Stimulated activated CD8-positive, alpha-beta memory T cell treated with anti-CD3 and anti-CD28 coated beads, Interleukin-4, amount 100 ng/mL, for 1 hour (primary cell): ENCODE data around the gene ORC3.
"Not testable (repeated sequence)": the region's sequence is repeated elsewhere in the genome, so short reads cannot be mapped to it uniquely, and the experiment has no call there.

Source experiments
- DNase-seq, 2 donors: peaks; one replicate each; pipeline ENCODE4 v3.0.0-alpha.2; 2020; ENCODE audit warnings: low read depth in 2 of 2, low spot score in 1 of 2

ORC3 gene

DNA sequence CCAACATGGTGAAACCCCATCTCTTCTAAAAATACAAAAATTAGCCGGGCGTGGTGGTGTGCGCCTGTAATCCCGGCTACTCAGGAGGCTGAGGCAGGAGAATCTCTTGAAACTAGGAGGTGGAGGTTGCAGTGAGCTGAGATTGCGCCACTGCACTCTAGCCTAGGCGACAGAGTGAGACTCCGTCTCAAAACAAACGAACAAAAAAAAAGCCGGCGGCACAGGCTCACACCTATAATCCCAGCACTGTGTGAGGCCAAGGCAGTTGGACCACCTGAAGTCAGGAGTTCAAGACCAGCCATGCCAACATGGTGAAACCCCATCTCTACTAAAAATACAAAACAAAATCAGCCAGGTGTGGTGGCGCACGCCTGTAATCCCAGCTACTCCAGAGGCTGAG lies 106.9 kb downstream of the ORC3 start:
- DNase-seq = not testable (repeated sequence)

DNA sequence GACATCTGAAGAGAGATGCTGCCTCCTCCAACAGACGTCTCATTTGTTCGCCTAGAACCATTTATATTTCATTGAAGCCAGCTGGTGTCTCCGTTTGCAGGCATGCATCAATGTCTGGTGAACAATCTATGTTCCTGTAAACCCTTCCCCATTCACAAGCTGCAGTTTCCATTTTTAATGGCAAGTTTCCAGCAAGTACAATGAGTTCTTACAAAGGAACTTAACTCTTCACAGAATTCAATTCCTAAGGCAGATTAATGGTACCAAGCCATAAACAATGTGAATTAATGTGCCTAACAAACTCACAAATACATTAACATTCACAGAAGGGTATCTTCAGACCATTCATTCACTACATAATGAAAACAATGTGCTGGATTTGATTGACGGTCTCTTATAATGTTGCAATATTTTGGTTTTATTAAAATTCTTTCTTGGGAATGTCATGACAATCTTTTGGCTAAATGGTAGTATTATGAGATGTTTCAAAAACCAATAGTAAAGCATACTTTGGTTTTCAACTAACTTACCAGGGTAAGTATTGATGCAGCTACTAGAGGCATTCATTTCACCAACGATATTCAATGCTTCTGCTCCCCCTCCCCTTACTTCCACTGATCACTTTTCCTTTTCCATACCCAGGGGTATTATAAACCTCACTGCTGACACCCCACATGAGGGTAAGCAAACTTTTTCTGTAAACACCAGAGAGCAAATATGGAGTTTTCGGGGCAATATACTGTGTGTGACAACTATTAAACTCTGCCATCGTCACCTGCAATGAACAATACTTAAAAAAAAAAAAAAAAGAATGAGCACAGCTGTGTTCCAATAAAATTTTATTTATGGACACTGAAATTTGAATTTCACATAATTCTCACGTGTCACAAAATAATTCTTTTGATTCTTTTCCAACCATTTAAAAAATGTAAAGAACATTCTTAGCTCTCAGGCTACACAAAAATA lies 107.9 kb downstream of the ORC3 start:
- no peak for DNase-seq

DNA sequence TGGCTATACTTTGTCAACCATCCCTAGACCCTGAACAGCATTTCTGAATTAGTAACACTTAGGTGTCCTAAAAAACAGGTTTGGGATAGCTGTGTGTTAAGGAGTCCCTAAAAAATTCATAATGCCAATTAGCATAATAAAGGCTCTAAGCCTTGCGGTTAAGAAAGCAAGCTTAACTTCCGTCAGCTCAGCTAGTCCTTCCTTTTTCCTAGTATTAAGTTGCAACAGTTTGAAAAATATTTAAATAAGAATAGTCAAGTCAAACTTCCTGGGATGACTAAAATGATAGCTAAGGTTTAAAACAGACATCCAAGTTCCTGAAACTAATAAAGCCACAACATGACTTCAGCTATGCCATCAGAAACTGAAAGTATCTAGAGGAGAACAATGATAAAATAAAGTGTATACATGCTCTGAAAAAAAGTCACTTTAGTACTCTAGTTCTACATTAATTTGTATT lies 108.6 kb downstream of the ORC3 start:
- DNase-seq = no peak

DNA sequence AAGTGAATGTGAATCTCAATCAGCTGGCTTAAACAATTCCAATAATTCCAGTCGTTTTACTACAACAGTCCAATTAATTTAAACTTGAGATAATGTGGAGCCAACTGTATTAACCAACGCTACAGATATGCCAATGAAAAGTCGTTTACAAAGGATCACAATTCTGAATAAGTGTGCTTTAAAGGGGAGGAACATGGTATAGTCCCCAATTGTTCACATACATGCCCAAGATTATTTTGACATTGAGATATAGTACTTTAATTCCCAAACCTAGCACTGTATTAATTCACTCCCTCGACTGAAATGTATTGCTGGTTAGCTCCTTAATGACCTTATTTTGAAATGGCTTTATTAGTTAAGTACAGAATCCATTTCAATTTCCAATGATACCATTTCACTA lies 109.6 kb downstream of the ORC3 start:
- no peak for DNase-seq

DNA sequence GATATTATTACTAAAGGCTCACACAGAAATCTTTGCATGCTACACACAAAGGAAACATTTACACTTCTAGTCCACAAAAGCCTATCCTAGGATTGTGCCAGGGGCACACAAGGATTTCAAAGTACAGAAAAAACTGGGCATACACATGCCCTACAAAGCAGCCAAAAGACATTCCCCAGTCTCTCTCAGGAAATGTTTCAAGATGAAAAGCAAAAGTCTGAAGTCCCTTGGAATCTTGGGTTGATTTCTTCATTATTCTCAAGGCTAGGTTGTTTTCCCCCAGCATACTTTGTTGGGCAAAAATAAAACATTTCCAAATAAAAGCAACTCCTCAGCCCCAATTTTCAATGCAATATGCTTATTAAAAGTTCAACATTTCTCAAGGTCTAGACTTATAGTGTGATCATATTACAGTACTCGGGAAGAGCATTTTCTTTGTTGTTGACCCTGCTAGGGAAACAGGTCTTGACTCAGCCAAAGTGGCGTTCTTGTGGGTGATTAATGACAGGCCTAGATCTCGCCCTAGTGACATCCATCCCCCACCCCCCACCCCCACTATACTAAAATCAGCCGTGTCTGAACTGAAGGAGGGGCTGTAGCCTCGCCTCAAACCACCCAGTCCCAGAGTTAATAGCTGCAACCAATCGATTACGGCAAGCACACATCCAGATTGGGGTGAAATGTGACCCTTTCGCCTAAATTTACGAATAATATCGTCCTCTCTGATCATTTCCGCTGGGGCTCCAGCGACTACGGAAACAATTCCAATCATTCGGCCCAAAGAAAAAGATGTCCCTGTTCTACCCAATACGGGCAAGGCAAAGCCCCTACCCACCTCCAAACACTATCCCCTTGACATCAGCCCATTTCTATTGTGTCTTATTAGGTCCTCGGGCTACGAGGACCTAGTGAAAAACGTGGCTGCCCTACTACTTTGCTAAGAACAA lies 110.7 kb downstream of the ORC3 start:
- DNase-seq = no peak

DNA sequence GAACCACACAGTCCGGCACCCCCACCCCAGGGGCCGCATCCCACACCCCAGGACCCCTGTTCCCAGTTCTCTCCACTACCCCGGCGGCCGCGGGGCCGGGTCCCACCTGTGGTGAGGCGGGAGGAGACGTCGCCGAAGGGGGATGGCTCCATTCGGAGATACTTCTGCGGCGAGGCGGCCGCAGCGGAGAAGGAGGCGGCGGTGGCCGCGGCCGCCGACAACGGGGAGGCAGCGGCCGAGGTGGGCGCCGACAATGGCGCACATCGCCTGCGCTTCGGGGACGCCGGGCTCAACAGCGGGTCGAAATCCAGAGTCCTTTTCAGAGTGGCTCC lies 111.4 kb downstream of the ORC3 start:
- no peak for DNase-seq

DNA sequence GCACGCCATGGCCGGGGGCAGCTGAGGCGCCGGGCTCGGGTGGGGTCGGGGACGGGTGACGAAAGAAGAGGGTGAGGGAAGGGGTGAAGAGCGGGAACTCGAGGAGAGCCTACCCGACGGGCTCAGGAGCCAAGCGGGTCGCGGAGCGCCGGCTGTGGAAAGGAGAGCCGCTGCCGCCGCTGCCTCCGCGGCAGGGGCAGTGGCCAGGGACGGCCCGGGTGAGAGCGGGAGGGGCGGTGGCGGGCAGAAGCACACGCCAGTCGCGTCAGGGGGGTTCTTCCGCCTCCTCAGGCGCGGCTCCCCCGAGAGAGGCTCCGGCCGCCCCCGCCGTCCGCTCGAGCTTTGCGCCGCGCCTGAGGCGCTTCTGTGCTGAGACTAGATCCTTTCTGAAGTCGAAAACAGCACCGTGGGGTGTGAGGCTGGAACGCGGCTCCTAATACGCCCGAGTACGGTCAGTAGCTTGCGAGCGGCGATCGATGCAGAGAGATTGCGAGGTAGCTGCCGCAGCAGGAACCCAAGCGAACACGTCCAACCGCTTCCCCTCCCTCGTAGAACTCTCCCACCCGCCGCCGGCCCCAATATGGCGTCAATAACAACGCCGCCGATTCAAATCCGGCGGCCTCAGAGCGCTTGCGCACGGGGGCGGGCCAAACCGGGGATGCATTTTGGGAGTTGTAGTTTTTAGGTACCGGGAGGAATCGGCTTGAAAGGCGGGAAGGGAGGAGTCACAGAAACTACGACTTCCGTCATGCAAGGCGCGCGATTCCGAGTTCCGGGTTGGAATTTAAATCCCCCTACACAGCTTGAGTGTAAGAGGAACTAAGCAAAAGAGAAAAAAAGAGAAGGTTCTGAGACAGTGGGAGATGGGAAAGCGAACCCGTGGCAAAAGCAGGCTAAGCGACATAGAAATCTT lies 112.0 kb downstream of the ORC3 start, which contains the start of gene AKIRIN2:
AKIRIN2 (minus strand) TSS at position 558 of the 913 bp plus-strand sequence; CDS start at position 9, 549 bp downstream.
- peak; percentile 89 to 93 for DNase-seq

DNA sequence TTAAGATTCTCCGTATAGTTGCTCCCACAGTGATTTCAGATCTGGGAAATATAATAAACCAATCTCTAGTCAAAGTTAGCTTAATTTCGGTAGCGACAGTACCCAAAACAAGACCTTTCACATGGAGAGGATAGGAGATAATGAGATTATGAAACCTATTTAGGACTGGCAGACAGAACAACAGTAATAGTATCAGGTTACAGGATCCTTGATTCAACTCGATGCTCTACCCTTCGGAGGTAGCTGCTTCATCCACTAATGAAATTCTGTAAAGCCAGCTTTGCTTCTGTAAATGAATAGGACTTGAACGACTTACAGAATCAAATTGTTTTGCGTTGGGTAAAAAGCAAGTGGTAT lies 112.6 kb downstream of the ORC3 start:
- no peak for DNase-seq

DNA sequence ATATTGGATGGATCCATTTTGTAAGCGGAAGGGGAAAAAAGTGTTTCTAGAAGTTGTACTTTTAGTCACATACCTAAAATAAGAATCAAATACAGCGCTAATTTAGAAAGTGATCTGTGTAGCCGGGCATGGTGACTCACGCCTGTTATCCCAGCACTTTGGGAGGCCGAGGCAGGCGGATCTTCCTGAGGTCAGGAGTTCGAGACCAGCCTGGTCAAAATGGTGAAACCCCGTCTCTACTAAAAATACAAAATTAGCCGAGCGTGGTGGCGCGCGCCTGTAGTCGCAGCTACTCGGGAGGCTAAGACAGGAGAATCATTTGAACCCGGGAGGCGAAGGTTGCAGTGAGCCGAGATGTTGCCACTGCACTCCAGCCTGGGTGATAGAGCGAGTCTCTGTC lies 113.1 kb downstream of the ORC3 start:
- DNase-seq = not testable (repeated sequence)

DNA sequence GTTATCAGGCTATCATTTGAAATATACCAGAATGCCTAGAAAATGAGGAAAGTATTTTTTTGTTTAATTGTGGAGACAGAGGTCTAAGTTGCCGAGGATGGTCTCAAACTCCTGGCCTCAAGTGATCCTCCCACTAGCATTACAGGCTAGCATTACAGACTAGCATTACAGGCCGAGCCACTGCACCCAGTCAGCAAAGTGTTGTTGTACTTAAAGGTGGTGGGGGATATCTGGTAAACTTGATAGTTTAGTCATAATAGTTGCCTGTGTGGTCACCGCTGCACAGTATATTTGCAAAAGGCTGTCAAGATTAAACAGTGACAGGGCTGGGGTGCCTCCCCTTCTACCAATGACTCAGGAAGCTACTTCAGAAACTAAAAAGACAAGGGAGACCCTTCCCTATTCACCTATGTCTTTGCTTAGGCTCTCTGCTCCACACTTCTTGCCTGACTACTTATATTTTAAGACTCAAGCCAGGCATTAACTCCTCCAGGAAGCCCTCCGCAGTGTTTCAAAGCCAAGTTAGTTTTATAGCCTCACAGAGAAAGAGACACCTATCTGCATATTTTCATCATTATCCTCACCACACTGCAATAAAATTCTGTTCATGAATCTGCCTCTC lies 115.2 kb downstream of the ORC3 start:
- no peak for DNase-seq

DNA sequence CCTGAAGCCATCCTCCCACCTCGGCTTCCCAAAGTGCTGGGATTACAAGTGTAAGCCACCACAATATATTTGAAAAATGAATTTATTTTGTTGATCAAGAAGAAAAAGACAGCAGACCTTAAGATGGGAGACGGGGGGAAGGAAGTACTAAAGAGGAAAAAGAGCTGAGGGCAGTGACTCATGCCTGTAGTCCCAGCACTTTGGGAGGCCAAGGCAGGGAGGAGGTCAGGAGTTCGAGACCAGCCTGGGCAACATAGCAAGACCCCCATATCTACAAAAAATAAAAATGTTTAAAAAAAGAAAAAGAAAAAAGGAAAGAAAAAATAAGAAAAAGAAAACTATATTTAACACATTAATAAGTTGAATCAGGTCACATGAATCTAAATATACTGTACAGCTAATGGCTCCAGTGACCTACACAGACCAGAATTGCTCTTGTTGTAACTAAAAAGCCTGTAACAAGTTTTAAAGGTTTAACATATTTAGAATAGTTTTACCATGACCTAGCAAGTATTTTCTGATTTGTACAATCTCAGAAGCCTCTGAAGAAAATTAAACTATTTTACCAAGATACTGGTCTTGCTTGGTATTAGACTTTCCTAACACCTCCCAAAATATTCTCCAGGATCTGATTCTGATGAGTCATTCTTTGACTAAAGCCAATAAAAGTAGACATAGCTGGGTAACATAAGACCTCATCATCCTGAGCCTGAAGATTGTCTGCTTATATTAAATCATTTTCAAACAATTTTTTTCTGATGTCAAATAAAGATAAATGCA lies 116.4 kb downstream of the ORC3 start:
- DNase-seq = no peak

DNA sequence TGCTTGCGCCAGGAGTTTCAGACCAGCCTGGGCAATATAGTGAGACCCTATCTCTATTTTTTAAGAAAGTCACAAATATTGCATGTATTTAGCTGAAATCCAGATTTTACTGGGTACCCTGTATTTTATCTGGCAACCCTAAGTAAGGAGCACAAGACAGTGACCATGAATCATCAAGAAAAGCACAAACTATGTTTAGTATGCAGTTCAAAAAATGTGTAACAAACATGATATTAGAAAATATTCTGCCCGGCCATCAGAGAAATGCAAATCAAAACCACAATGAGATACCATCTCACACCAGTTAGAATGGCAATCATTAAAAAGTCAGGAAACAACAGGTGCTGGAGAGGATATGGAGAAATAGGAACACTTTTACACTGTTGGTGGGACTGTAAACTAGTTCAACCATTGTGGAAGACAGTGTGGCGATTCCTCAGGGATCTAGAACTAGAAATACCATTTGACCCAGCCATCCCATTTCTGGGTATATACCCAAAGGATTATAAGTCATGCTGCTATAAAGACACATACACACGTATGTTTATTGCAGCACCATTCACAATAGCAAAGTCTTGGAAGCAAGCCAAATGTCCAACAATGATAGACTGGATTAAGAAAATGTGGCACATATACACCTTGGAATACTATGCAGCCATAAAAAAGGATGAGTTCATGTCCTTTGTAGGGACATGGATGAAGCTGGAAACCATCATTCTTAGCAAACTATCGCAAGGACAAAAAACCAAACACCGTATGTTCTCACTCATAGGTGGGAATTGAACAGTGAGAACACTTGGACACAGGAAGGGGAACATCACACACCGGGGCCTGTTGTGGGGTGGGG lies 118.9 kb downstream of the ORC3 start:
- not testable (repeated sequence) for DNase-seq

DNA sequence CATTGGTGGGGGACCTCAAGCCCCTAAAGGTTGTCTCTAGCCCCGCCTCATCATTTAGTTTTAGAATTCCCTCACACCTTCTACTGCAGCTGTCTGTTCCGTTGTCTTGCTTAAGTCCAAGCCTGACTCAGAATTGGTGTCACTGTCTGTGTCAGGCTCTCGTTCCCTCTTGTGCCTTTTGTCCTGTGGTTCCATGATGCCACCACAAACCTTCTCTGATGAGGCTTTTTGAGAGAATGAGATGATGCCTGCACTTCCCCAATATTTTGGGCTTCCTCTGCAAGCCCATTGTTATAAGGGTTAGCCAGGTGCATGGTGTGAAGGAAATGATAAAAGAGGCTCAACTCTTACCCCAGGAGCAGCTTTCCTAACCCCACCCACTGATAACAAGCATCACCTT lies 120.2 kb downstream of the ORC3 start:
- no peak for DNase-seq

DNA sequence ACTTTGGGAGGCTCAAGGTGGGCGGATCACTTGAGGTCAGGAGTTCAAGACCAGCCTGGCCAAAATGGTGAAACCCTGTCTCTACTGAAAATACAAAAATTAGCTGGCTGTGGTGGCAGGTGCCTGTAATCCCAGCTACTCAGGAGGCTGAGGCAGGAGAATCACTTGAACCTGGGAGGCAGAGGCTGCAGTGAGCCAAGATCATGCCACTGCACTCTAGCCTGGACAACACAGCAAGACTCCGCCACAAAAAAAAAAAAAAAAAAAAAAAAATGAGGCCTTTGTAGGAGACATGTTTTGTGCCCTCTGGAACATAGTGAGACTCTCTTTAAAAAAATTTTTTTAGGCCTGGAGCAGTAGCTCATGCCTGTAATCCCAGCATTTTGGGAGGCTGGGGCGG lies 122.8 kb downstream of the ORC3 start:
- not testable (repeated sequence) for DNase-seq

DNA sequence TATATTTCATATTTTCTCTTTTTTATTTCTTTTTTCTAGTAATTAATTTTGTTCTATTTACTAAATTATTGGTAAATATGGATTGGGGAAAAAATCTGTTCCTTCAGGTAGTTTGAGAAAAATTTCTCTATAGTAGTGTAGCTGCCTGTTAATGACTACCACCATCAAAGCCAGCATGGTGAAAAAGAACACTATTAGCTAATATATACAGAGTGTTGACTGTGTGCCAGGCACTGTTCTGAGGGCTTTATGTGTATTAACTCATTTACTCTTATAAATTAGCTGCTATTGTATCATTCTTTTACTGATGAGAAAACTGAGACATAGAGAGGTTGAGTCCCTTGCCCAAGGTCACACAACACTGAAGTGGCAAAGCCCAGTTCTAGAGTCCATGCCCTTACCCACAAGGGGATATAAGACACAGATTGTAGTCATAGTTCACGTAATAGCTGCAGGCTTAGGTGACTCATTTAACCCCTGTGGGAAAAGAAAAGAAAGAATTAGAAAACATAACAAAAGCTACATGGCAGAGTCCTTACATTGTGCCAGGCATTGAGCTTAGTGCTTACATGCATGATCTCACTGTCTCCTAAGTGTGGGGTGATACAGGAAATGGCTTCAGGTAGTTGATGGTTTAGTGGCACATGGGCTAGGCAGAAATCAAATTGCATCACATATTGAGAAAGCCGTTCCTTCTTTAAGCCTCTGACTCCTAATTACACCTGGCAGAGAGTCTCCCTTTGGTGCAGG lies 124.3 kb downstream of the ORC3 start:
- no peak for DNase-seq
